ENCODE data around the gene FBH1.
"Not testable (repeated sequence)": the region's sequence is repeated elsewhere in the genome, so short reads cannot be mapped to it uniquely, and the experiment has no call there.

The FBH1 gene

GRCh38 chr10:5903563-5903962 is 13.5 kb downstream of the FBH1 start:
- DNase-seq (ENCODE audit: low read depth): no peak

GRCh38 chr10:5904227-5904626 is 14.2 kb downstream of the FBH1 start:
- no peak for DNase-seq (ENCODE audit: low read depth)

DNA sequence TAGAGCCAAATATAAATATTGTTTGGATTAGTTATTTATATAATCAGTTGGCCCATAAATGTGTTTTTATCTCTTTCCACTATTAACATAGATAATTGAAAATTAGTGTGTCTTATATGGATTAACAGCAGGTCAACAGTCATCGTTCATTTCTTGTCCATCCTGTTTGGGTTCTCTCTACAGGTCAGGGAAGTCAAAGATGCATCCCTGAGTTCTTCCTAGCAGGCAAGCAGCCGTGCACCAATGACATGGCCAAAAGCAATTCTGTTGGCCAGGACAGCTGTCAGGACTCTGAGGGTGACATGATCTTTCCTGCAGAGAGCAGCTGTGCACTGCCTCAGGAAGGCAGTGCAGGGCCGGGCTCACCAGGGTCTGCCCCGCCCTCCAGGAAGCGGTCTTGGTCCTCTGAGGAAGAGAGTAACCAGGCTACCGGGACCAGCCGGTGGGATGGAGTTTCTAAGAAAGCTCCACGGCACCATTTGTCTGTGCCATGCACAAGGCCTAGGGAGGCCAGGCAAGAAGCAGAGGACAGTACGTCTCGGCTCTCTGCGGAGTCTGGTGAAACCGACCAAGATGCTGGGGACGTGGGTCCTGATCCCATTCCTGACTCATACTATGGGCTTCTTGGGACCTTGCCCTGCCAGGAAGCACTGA is 15.9 kb downstream of the FBH1 start:
- no peak for DNase-seq (ENCODE audit: low read depth)

DNA sequence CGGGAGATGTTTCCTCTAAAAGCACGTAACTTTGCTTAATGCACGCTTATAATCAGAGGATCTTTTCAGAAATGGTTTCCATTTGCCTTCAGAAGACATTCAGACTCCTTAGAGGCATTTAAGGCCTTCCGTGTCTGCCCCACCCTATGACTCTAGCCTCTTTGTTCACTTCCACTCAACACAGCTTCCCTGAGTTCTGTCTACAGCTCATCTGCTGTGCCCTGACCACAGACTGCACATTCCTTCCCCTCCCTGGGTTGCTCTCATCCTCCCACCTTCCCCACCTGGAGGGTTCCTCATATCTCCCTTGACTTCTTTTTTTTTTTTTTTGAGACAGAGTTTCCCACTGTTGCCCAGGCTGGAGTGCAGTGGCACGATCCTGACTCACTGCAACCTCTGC is 16.6 kb downstream of the FBH1 start:
- DNase-seq (ENCODE audit: low read depth): no peak

DNA sequence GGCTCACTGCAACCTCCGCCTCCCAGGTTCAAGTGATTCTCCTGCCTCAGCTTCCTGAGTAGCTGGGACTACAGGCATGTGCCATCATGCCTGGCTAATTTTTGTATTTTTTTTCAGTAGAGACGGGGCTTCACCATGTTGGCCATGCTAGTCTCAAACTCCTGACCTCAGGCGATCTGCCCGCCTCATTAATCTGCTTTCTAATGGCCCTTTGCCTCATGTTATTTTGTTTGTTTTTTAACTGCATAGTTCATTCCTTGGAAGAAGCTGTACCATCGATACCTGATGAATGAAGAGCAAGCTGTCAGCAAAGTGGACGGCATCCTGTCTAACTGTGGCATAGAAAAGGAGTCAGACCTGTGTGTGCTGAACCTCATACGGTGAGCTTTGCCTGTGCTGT is 18.6 kb downstream of the FBH1 start:
- not testable (repeated sequence) for DNase-seq (ENCODE audit: low read depth)

- DNase-seq (ENCODE audit: low read depth): no peak
Measured at GRCh38 chr10:5910323-5911100, 20.5 kb downstream of the FBH1 start.

- no peak for DNase-seq (ENCODE audit: low read depth)
Measured at GRCh38 chr10:5911670-5912069, 21.6 kb downstream of the FBH1 start.

DNA sequence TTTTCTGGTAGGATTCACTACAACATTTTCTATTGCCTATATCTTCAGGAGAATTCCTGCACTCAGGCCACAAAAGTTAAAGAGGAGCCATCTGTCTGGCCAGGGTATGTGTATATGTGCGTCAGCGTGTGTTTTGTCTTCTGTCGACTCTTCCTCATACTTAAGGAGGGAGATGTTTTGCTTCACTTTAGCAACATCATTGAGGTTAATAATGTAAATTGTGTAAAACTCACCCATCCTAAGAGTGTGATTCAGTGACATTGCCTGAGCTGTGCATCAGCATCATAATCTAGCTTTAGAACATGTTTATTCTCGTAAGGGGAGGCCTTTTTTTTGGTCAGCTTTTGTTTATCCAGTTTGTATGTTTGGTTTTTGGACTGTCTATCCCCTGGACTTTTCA is 23.7 kb downstream of the FBH1 start:
- no peak for DNase-seq (ENCODE audit: low read depth)

GRCh38 chr10:5915451-5915850 is 25.4 kb downstream of the FBH1 start:
- DNase-seq (ENCODE audit: low read depth): no peak

- no peak for DNase-seq (ENCODE audit: low read depth)
Measured at GRCh38 chr10:5917305-5917704, 27.3 kb downstream of the FBH1 start.

- DNase-seq (ENCODE audit: low read depth): no peak
Measured at GRCh38 chr10:5918763-5919162, 28.7 kb downstream of the FBH1 start.

DNA sequence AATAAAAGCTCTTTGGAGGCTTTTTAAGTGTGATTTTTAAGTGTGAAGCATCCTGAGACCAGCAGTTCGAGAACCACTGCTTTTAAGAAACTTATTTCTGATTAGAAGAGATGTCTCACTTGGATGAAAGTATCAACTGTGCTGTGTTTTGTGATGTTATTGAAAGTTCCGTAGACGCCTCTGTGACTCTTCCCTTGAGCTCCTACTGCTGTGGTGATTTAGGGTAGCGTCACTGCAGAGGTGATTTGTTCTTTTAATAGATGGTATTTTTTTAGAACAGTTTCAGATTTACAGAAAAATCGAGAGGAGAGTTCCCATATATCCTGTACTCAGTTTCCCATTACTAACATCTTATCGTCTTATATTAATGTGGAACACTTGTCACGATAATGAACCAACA is 29.5 kb downstream of the FBH1 start:
- no peak for DNase-seq (ENCODE audit: low read depth)

DNA sequence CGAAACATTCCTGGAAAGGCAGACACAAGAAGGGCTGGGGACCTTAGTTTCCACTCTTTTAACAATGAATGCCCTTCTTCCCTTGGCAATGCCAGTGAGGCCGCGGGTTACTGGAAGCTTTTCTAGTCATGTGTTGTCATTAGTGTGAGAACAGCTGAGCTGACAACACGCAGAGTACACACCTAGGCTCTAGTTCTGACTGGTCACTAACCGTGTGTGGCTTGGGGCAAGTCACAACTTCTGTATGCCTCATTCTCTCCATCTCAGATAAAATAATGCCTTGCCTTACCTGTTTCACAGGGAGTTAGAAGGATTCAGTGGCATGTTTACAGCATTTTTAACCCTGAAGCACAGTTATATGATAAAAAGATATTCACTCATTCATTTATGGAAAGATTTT is 31.7 kb downstream of the FBH1 start:
- no peak for DNase-seq (ENCODE audit: low read depth)

- DNase-seq (ENCODE audit: low read depth): no peak
Measured at GRCh38 chr10:5924889-5925288, 34.8 kb downstream of the FBH1 start.

DNA sequence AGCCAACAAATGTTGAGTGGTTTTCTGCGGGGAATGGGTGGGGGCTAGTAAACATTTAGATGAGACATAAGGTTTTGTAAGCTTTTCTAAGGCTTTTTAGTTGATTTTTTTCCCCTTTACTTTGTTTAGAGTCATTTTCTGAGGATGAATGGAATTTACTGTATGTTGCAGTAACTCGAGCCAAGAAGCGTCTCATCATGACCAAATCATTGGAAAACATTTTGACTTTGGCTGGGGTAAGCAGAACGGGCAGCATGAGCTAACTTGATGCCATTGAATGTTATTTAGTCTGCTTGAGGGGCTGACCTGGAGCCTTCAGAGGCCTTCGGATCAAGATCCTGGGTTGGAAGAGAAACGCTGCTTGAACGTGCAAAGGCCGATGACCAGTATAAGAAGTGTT is 37.3 kb downstream of the FBH1 start:
- DNase-seq (ENCODE audit: low read depth): peak; percentile 77

- no peak for DNase-seq (ENCODE audit: low read depth)
Measured at GRCh38 chr10:5929442-5929841, 39.4 kb downstream of the FBH1 start.

- DNase-seq (ENCODE audit: low read depth): no peak
Measured at GRCh38 chr10:5930272-5930671, 40.2 kb downstream of the FBH1 start.

DNA sequence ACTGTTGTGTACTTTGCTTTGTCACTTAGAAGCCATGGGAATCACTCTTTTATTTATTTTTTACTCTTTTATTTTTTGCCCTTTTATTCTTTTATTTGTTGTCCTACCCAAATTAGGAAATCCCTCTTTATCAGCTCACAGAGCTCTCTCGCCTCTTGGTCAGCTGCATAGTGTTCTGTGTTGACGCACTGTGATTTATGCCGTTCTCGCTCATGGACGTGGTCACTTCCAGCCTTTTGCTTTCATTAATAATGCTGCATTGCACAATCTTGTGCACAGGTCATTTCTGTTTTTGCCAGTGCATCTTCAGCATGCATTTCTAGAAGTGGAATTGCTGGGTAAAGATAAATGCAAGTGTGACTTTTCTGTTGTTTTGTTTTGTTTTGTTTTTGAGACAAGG is 42.3 kb downstream of the FBH1 start:
- no peak for DNase-seq (ENCODE audit: low read depth)

- DNase-seq (ENCODE audit: low read depth): no peak
Measured at GRCh38 chr10:5933909-5934546, 44.0 kb downstream of the FBH1 start.

DNA sequence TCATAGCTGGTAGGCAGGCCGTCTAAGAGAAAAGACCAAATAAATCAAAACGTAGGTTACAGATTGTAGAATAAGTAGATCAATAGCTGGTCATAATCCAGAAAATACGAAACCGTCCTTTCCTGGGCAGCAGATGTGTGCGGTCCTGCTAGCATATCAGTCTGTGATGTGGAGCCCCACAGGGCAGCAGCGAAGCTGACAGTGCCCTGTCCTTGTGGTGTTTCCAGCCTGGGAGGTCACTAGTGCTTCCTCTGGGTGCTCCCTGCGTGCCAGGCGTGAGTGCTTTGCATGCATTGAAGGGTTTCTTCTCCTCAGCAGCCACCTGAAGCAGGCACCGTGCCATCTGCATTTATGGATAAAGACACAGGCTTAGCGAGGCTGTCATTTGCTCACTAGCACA is 45.6 kb downstream of the FBH1 start:
- no peak for DNase-seq (ENCODE audit: low read depth)

DNA sequence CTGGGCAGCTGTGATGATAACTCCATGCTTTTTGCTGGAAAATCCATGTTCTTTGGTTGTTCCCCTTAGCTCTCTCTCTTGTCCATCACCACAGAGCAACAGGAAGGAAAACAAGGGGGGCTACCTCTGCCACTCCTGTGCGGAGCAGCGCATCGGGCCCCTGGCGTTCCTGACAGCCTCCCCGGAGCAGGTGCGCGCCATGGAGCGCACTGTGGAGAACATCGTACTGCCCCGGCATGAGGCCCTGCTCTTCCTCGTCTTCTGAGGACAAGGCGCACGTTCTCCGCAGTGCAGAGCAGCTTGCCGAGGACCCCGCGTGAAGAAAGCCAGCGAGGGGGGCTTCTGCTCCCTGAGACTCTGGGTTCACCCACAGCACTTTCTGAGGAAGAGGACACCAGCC is 47.0 kb downstream of the FBH1 start:
- no peak for DNase-seq (ENCODE audit: low read depth)

- no peak for DNase-seq (ENCODE audit: low read depth)
Measured at GRCh38 chr10:5938291-5938690, 48.2 kb downstream of the FBH1 start.

GRCh38 chr10:5940807-5941218 is 50.8 kb downstream of the FBH1 start:
- no peak for DNase-seq (ENCODE audit: low read depth)

Data from GM04503 (cell line).